Esophagus muscularis mucosa (tissue), 4 donors: ENCODE measurements around the gene SMPDL3B. TPM values are rescaled to one million over a fixed set of nuclear protein-coding genes. Genes with fewer than 3 reads are reported as not detected.
A peak's percentile ranks its signal among the peaks of the same experiment; 100 is the strongest.

Experiments used
- DNase-seq: peaks from one replicate; pipeline ENCODE4 v3.0.0-alpha.2; 2017; ENCODE audit errors: extremely low spot score
- H3K27ac ChIP-seq, 4 donors: fragments of 200-600 bp; sonication (generic); replicated peaks in 1 of 4; 1 replicate in 3 of 4; 2 replicates in 1 of 4; pipeline ENCODE4 v1.5.1; 2016 to 2019; ENCODE audit warnings: mild to moderate bottlenecking in 1 of 4
- H3K27me3 ChIP-seq, 4 donors: fragments of 200-600 bp; sonication (generic); one replicate each; pipeline versions ENCODE4 v1.5.1 to v1.6.0; 2016 to 2019
- H3K36me3 ChIP-seq, 4 donors: fragments of 200-600 bp; sonication (generic); one replicate each; pipeline ENCODE4 v1.5.1; 2016 to 2019
- H3K4me1 ChIP-seq, 4 donors: fragments of 200-600 bp; sonication (generic); one replicate each; pipeline ENCODE4 v1.5.1; 2016 to 2019
- H3K4me3 ChIP-seq, 4 donors: fragments of 200-600 bp; sonication (generic); 1 replicate in 2 of 4; 2 replicates in 2 of 4; pipeline ENCODE4 v1.5.1; 2016 to 2019; ENCODE audit warnings: mild to moderate bottlenecking in 4 of 4, moderate library complexity in 1 of 4
- H3K9me3 ChIP-seq, 4 donors: fragments of 200-600 bp; sonication (generic); 1 replicate in 3 of 4; 2 replicates in 1 of 4; pipeline ENCODE4 v1.5.1; 2016 to 2019
- EP300 ChIP-seq: sonication (generic); formaldehyde crosslinking; IDR thresholded peaks from one replicate; pipeline ENCODE4 v1.6.1; 2017; ENCODE audit warnings: antibody characterized with exemption
- POLR2A ChIP-seq: fragments of 450-650 bp; IDR thresholded peaks from one replicate; pipeline ENCODE4 v1.6.1; 2017; ENCODE audit warnings: antibody characterized with exemption, moderate library complexity, mild to moderate bottlenecking, low read depth
- POLR2AphosphoS5 ChIP-seq, 2 donors: sonication (generic); formaldehyde crosslinking; IDR thresholded peaks; one replicate each; pipeline ENCODE4 v1.6.1; 2017; ENCODE audit warnings: antibody characterized with exemption in 2 of 2
- WGBS: methylation state at CpG from one replicate; pipeline ENCODE4 v1.1.5; 2018; 5-methylcytosine and 5-hydroxymethylcytosine counted together
- intact Hi-C: fragments of 100-400 bp; cut with DNase I; formaldehyde crosslinking; loops from one replicate; pipeline ENCODE4 v1.15.1; 2023
- total RNA-seq, 4 donors: library from RNA; depleted of rRNA; stranded (reverse); fragments of >200 nt; gene quantifications; one replicate each; pipeline versions ENCODE4 v1.1.0 to v1.2.1, GENCODE V29; 2016
- TF ChIP-seq, protein P1 (sequence below), 3 experiments: fragments of 200-600 bp in 2 of 3; fragments of 450-650 bp in 1 of 3; sonication (generic) in 2 of 3; IDR thresholded peaks; one replicate each; pipeline ENCODE4 v1.5.1; 2017 to 2019; ENCODE audit warnings: antibody characterized with exemption in 3 of 3, mild to moderate bottlenecking in 2 of 3, moderate library complexity in 1 of 3

SMPDL3B gene
- total RNA-seq, 4 donors from 2014 or later = 0.23 to 0.58 TPM; not detected in 2

DNA sequence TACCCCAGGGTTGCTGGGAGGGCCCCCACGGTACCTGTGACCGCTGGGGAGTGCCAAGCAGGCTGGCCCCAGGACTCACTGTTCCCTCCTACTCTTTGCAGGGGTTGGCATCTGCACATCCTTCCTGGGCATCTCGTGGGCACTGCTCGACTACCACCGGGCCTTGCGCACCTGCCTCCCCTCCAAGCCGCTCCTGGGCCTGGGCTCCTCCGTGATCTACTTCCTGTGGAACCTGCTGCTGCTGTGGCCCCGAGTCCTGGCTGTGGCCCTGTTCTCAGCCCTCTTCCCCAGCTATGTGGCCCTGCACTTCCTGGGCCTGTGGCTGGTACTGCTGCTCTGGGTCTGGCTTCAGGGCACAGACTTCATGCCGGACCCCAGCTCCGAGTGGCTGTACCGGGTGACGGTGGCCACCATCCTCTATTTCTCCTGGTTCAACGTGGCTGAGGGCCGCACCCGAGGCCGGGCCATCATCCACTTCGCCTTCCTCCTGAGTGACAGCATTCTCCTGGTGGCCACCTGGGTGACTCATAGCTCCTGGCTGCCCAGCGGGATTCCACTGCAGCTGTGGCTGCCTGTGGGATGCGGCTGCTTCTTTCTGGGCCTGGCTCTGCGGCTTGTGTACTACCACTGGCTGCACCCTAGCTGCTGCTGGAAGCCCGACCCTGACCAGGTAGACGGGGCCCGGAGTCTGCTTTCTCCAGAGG is 31.8 kb downstream of the SMPDL3B start:
- no peaks in the 10 kb centered on the region for H3K27me3 ChIP-seq
- no peak overlapping the region for H3K27ac ChIP-seq
- no peak for DNase-seq
- 94% methylated on average over 14 of the region's 24 CpGs for WGBS
- no peak overlapping the region for H3K4me3 ChIP-seq
- intact Hi-C loops = no loop called here
- H3K9me3 ChIP-seq = no peaks in the 10 kb centered on the region
- TF ChIP-seq EP300 (no peak), POLR2A (no peak), POLR2AphosphoS5 (IDR thresholded peaks at IDR 0.05) (no peak)
- TF ChIP-seq, protein P1, sequence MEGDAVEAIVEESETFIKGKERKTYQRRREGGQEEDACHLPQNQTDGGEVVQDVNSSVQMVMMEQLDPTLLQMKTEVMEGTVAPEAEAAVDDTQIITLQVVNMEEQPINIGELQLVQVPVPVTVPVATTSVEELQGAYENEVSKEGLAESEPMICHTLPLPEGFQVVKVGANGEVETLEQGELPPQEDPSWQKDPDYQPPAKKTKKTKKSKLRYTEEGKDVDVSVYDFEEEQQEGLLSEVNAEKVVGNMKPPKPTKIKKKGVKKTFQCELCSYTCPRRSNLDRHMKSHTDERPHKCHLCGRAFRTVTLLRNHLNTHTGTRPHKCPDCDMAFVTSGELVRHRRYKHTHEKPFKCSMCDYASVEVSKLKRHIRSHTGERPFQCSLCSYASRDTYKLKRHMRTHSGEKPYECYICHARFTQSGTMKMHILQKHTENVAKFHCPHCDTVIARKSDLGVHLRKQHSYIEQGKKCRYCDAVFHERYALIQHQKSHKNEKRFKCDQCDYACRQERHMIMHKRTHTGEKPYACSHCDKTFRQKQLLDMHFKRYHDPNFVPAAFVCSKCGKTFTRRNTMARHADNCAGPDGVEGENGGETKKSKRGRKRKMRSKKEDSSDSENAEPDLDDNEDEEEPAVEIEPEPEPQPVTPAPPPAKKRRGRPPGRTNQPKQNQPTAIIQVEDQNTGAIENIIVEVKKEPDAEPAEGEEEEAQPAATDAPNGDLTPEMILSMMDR (IDR thresholded peaks at IDR 0.05) = no peak
- H3K36me3 ChIP-seq = peaks cover 22 to 63% (median 53%) of the 10 kb centered on the region in 4 donors
- peaks cover 8 to 25% (median 18%) of the 10 kb centered on the region in 4 donors for H3K4me1 ChIP-seq

DNA sequence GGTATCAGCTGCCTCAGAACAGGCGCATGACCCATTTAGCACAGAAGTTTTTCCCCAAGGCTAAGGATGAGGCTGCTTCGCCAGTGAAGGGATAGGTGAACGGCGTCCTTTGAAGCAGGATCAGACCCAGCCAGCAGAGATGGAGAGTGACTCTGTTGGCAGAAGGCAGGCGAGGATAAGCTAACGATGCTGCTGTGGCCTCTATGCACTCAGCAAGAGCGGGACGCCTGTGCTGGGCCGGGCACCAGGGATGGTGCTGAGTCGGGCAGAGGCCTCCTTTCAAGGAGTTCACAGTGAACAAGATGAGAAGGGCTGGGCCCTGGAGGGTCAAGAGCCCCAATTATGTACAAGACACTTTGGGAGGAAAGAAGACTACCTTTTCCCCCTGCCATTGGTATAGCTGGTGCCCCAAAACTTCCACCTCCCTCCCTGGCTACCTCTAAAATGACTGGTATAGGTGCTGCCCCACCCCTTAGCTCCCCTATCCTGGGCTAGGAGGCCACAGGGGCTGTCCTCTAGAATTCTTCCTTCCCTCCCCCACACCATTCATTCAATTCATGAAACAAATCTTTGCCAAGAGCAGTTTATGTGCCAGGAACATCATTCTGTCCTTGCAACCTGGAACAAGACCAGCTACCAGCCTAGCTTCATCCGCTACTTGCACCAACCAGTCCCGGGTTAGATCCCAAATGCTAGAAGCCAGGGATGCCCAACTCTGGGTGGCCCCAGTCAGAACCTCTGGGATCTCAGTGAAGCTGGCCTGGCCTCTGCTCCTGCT is 32.5 kb downstream of the SMPDL3B start:
- no peak for DNase-seq
- WGBS = 93% methylated on average over 12 of the region's 12 CpGs
- Histone ChIP-seq H3K9me3 (no peaks in the 10 kb centered on the region), H3K27ac (no peak overlapping the region), H3K27me3 (no peaks in the 10 kb centered on the region), H3K4me1 (peaks cover 15 to 28% (median 22%) of the 10 kb centered on the region in 4 donors), H3K36me3 (peaks cover 22 to 66% (median 53%) of the 10 kb centered on the region in 4 donors), H3K4me3 (no peak overlapping the region)
- TF ChIP-seq EP300 (no peak), POLR2A (no peak), POLR2AphosphoS5 (IDR thresholded peaks at IDR 0.05) (no peak)
- TF ChIP-seq, protein P1 (IDR thresholded peaks at IDR 0.05) = no peak
- intact Hi-C loops = no loop called here

DNA sequence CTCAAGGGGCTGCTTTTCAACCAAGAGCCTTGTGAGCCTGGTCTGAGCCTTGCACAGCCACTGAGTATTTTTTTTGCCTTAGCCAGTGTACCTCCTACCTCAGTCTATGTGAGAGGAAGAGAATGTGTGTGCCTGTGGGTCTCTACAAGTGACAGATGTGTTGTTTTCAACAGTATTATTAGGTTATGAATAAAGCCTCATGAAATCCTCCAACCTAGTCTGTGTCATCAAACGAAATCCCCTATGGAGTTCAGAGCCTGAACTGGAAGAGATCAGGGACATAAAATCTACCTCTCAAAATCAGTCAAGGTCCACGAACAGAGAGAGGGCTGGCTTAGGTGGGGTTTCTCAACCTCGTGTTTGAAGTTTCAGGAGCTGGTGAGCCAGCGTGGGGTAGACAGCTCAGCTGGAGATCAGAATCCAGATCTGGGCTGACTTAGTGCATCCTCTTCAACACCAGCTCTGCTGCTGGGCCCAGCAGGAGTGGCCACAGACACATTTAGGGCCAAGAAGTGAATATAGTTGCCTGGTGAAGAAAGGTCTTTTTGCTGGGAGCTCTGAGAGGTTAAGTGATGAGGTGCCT is 33.2 kb downstream of the SMPDL3B start:
- Histone ChIP-seq H3K27ac (peak overlapping the region in 2 of 4 donors; percentile 15 to 34), H3K27me3 (no peaks in the 10 kb centered on the region), H3K4me1 (peaks cover 15 to 28% (median 22%) of the 10 kb centered on the region in 4 donors), H3K9me3 (no peaks in the 10 kb centered on the region), H3K36me3 (peaks cover 22 to 70% (median 56%) of the 10 kb centered on the region in 4 donors), H3K4me3 (no peak overlapping the region)
- WGBS = 78% methylated on average over 4 of the region's 4 CpGs
- DNase-seq = no peak
- no peak for TF ChIP-seq POLR2A
- no peak for TF ChIP-seq POLR2AphosphoS5 (IDR thresholded peaks at IDR 0.05)
- TF ChIP-seq, protein P1 (IDR thresholded peaks at IDR 0.05) = no peak
- no peak for TF ChIP-seq EP300
- intact Hi-C loops = no loop called here

DNA sequence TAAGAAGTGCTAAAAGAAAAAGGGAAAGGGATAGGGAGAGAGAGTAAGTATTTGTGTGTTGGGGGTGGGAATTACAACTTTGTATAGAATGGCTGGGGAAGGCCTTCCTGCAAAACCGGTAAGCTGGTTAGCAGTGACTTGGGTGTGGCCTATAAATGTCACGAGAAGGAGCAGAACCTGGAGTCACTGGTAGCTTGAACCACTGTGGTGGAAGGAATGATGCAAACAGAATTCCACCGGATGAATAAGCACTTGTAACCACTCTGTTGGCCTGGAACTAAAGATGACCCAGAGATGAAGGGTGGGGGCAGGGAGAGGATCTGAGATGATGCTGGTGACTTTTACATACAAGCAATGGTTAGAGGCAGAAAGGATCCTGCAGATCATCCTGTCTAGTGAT is 33.9 kb downstream of the SMPDL3B start:
- 44% methylated on average over 3 of the region's 3 CpGs for WGBS
- H3K36me3 ChIP-seq = peaks cover 22 to 70% (median 57%) of the 10 kb centered on the region in 4 donors
- TF ChIP-seq POLR2A = no peak
- TF ChIP-seq POLR2AphosphoS5 (IDR thresholded peaks at IDR 0.05) = no peak
- H3K4me3 ChIP-seq = no peak overlapping the region
- H3K4me1 ChIP-seq = peaks cover 15 to 28% (median 22%) of the 10 kb centered on the region in 4 donors
- no peaks in the 10 kb centered on the region for H3K27me3 ChIP-seq
- intact Hi-C loops = no loop called here
- H3K9me3 ChIP-seq = no peaks in the 10 kb centered on the region
- DNase-seq = no peak
- H3K27ac ChIP-seq = no peak overlapping the region

DNA sequence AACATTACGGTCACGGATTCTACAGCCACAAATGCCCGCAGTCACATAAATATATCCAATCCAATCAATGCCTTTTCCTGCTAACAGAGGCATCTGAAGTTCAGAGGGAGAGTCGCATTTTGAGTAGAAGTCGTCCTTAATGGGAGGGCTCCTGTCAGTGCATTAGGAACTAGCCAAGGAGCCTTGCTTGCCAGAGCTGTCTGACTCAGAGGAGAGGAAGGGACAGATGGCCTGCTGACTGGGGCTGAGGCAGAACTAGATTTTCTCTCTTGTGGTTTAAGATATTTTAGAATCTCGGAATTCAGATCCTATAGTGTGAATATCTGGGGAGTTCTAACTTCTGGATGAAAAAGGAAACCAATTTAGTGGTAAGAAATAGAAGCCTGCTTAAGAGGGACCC is 35.6 kb downstream of the SMPDL3B start:
- no peaks in the 10 kb centered on the region for H3K27me3 ChIP-seq
- H3K27ac ChIP-seq = peak overlapping the region; percentile 37 to 61 (median 43)
- peaks cover 15 to 64% (median 47%) of the 10 kb centered on the region in 4 donors for H3K36me3 ChIP-seq
- H3K4me1 ChIP-seq = peaks cover 15 to 28% (median 22%) of the 10 kb centered on the region in 4 donors
- intact Hi-C loops = no loop called here
- no peak for DNase-seq
- TF ChIP-seq, protein P1 (IDR thresholded peaks at IDR 0.05) = no peak
- no peak for TF ChIP-seq POLR2AphosphoS5 (IDR thresholded peaks at IDR 0.05)
- no peak for TF ChIP-seq EP300
- TF ChIP-seq POLR2A = no peak
- 83% methylated on average over 6 of the region's 6 CpGs for WGBS
- no peaks in the 10 kb centered on the region for H3K9me3 ChIP-seq
- H3K4me3 ChIP-seq = no peak overlapping the region
